ENCODE measurements around the gene MYL3.
A peak's percentile ranks its signal among the peaks of the same experiment; 100 is the strongest.
"Not testable (repeated sequence)": the region's sequence is repeated elsewhere in the genome, so short reads cannot be mapped to it uniquely, and the experiment has no call there.

The MYL3 gene

DNA sequence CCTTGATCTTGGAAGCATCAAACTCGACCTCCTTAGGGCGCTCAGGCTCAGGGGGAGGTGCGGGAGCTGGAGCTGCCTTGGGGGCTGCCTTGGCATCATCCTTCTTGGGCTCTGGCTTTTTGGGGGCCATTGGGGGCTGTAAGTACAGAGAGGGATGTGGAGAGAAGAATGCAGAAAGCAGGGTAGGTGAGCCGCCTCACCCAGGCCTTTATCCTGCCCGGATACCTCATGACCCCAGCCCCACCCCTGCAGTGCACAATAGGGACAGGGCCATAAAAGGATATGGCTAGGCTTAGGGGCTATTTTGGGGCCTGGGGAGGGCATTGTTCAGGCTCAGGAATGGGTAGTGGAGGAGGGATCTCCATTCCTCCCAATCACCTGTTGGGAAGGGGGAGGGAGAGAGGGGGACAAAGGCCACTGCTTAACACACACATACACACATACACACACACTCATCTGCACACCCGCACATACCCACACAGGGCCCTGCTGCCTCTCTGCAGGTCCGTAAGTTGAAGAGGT is at the start of gene MYL3:
TSS of gene MYL3 (minus strand) at position 184 of the 522 bp plus-strand sequence. CDS start at position 130, 54 bp downstream.
- no peak for DNase-seq

DNA sequence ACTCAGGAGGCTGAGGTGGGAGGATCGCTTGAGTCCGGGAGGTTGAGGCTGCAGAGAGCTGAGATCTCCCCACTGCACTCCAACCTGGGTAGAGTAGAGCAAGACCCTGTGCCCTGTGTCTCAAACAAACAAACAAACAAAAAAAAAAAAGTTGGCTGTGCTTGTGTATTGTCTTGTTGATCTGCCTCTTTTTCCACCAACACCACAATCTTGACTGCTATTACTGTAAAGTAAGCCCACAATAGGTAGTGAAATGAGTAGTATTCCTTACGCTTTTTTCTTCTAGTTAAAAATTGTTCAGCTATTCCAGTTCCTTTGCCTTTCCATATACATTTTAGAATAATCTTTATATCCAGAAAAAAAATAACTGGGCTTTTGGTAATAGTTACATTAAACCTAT is 49.7 kb upstream of the MYL3 start:
- no peak for DNase-seq

DNA sequence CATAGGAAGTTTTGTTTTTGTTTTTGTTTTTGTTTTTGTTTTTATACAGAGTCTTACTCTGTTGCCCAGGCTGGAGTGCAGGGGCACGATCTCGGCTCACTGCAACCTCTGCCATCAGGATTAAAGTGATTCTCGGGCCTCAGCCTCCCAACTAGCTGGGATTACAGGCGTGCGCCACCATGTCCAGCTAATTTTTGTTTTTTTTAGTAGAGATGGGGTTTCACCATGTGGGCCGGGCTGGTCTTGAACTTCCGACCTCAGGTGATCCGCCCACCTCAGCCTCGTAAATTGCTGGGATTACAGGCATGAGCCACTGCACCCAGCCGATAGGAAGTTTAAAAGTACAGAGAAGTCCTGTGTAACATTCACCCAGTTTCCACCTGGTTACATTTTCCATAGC is 47.7 kb upstream of the MYL3 start:
- not testable (repeated sequence) for DNase-seq

DNA sequence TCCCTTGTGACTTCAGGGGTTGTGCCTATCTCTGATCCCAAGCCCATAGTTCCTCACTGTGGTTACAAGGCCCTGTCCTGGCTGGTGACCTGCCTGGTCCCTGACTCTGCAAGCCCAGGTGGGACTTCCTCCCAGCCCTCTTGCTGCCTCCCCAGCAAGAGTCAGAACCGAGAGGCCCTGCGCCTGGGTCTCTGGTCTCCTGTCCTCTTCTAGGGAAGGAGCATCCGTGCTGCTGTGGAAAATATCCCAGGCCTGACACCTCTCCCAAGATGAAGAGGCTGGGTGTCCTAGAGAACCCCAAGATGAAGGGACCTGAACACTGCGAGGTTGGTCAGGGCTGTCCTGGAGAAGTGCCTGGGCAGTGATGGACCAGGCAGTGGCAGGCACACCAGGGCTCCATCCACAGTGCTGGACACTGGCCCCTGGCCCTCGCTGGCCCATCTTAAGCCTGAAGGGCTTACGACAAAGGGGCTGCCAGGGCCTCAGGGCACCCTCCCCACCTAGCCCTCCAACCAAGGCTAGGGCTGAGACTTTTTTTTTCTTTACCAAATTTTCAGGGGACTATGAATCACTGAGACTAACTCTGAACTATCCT is 47.0 kb upstream of the MYL3 start:
- no peak for DNase-seq

DNA sequence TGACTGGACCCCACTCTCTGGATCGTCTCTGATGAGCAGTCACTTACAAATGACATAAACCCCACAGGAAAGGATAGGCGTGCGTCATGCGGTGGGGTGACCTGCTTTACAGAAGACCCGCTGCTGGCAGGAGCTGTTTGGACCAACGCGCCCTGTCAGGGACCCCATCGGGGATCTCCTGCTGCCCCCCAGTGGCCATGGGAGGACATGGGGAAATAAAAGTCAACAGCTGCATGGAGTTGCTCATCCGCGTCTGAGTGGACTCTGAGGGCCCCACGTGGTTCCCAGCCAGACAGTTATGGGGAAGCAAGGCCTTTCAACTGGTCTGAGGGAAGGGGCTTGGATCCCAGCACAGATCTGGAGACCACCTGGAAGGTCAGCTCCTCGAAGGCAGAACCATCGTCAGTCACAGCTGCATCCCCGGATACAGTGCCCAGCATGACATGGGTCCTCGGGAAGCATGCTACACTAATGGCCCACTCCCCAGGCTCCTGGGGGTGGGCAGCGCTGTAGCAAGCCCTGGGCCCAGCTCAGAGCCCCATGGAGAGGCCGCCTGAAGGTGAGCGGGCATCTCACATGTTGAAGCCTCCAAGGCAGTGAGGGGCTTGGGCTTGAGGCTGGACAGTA is 46.4 kb upstream of the MYL3 start:
- peak; percentile 78 for DNase-seq

DNA sequence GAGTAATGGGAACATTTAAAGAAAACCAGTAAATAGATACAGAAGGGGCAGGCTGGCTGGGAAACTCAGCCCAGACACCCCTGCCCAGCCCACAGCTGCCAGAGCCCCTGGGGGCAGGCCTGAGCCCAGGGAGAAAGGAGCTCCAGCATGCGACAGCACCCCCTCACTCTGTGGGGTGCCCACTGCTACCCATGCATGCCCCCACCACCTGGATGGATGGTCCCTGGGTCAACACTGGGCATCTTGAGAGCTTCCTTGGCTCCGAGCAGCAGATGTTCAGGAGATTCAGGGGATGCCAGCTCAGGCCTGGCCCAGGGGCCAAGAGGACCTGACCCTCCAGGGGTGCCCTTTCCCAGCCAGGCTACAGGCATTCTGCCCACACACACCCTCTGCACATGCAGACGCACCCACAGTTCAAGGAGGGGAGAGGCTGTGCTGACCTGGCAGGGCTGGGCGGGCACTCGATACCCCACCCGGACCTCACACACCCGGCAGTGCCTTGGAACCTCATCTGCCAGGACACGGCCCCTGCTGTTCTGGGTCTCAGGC is 45.8 kb upstream of the MYL3 start:
- DNase-seq: no peak

DNA sequence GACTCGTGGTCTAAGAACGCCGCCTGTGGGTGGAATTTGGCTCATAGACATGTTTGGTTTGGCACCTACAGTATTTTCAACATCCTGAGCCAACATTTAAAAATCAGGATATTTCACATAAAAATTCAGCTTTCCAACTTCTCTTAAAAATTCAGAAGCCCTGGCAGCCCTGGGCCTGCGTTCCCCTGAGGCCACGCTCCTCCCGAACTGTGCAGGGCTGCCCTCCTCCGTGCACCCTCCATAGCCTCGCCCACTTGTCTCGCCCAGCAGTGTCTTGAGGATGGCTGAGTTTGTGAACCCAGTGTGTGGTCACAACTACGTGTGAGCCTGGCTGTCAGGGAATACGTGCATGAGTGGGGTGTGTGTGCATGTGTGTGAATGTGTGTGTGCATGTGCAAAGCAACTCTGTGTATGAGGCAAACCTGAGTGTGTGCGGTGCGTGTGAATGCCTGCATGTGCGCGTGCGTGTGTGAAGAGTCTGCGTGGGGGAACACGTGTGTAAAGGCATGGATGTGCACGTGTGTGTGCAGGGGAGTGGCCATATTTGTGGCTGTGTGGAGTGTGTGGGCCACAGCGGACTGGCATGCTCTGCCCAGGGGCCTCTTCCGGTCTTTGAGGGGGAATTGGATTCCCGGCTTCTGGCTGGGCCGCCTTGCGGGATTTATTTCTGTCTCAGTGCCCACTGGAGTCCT is 45.2 kb upstream of the MYL3 start:
- no peak for DNase-seq

DNA sequence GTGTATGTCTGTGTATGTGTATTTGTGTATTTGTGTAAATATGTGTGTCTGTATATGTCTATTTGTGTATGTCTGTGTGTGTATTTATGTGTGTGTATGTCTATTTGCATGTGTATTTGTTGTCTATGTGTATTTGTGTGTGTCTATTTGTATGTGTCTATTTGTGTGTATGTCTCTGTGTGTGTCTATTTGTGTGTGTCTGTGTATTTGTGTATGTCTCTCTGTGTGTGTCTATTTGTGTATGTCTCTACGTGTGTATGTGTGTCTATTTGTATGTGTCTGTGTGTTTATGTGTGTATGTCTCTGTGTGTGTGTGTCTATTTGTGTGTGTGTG is 44.7 kb upstream of the MYL3 start:
- no peak for DNase-seq

DNA sequence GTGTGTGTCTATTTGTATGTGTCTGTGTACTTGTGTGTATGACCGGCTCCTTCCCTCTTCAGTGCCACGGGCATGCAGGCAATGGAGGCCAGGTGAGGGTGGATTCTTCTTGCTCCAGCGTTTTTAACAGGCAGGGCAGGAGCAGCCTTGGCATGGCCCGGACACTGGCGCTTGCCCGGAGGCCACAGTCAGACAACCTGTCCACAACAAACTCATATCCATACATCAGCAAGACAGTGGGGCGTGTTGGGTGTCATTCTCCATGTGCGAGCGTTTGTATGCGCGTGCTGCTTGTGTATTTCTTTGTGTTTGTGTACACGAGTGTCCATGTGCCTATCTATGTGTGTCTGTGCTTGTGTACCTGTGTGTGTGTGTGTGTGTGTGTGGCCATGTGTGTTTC is 44.0 kb upstream of the MYL3 start:
- DNase-seq: no peak

DNA sequence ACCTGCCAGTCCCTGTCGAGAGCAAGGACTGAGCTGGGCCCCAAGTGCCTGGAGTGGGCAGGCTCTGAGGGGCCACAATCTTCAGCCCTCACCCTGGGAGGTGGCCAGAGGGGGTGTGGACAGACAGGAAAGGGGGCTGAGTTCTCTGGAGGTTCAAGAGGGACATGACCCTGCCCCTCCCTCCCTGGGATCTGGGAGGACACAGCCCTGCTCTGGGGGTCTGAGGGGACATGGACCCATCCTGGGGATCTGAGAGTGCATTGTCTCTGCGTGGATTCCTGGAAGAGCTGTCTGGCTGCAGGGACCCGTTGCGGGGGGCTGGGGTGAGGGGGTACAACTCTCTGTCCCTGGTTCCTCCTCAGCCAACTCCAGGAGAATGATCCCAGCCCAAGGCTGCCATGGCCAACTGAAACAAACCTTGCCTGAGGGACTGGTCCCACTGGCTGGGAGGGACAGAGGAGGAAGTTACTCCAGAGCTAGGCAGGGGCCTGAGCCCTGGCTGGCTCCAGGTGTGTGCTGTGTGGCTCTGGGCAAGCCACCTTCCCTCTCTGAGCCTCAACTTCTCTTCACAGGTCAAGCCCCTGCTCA is 43.3 kb upstream of the MYL3 start:
- no peak for DNase-seq

DNA sequence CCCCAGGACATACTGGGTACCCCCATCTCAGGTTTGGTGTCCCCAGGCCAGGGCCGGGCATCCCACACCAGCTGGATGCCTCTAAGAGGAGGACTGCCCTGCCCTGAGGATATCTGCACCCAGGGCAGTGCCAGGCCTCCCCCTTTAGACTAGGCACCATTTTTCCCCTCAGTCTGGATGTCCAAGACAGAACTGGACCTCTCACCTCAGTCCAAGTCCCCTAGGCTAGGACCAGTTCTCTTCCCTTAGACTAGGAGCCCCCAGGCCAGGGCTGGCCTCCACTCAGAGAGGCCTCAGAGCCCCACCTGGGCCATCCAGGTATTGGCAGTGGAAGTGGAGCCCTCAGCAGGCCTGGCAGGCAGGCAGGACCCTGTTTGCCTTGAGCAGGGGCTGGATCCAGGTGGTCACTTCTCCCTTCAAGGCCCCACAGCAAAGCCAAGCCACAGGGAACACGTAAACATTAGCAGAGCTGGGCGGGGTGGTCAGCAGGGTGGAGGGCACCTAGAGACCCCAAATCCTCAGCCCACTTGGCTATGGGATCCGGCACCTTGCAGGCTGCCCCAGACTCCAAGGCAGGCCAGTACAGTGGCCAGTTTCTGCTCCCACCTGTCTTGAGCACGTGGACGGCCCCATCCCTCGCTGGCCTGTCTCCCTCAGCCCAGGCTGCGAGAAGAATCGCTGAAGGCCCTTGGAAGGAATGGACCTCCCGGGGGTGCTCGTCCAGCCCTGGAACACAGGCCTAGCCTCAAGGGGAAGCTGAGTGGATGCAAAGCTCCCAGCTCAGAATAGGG is 42.6 kb upstream of the MYL3 start:
- DNase-seq: no peak

DNA sequence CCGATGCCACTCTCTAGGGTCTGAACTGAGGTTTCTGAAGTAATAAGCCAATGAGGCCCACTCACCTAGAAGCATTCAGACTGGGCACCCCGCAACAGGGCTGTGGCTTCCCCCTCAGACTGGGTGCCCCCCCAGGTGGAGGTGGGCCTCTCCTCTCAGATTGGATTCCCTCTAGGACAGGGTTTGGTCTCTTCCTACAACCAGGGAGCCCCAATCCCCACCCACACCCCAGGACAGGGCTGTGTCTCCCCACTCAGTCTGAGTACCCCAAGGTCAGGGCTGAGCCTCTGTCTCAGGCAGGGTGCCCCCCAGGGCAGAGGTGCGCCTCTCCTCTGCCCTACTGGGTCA is 41.9 kb upstream of the MYL3 start:
- no peak for DNase-seq

DNA sequence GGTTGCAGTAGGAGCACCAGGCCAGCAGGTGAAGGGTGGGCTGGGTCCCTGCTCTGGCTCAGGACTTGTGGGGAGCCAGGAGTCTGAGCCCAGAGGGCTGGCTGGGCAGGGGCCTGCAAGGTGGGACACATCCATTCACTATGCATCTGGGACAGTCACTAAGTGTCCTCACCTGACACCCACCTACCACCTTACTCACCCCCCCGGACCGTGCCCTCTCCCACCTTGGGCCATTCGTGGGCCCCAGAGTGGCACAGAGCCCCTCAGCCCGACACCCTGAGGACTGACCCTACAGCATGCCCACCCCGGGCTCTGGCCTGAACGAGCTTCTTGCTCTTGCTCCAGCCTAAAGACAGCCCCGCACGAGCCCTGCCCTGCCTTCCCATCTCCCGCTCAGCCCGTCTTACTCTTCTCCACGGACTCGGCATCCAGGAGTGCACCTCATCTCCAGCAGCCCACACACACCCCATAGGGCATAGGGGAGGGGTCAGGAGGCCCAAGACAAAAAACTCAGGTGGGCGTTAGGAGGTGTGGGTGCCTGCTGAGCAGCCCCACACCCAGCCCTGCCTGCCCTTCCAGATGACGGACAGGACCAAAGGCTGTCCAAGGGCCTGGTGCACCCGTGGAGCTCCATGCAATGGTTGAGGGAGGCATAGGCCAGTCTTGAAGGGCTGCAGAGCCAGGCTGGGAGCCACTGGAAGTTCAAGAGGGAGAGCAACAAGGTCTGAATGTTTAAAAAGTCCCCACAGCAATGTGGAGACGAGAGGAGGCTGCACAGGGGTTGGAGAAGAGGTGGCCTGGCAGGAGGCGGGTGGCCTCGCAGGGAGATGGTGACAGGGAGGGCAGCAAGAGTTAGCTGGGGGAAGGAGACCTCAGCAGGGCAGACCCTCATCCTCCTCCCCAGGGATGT is 41.3 kb upstream of the MYL3 start:
- no peak for DNase-seq

DNA sequence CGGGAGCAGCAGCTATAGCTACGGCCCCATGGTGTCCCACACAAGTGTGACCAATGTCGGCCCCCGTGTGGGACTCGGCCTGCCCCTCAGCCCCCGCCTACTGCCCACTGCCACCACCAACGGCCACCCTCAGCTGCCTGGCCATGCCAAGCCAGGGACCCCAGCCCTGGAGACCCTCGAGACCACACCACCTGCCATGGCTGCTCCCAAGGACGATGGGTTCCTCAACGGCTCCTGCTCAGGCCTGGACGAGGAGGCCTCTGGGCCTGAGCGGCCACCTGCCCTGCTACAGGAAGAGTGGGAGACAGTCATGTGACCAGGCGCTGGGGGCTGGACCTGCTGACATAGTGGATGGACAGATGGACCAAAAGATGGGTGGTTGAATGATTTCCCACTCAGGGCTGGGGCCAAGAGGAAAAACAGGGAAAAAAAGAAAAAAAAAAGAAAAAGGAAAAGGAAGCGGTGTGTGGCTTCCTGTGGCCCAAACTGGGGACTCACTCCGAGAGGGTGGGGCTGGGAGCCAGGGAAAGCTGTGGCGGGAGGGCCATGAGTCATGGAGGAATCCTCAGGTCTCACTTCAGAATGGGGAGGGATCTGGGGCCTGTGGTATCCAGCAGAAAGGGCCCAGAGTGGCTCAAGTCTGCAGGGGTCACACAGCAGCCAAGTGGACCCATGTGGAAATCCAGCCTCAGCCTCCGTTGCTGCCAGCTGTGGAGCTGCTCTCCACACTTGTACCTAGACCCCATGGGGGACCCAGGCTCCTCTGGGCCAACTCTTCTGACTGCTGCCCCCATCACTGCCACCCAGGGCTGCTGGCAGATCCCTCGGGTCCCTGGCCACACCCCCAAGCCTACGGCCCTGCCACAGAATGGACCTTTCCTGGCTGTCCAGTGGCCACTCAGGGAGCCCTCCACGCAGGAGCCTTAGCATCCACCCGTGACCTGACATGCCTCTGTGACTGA is 40.4 kb upstream of the MYL3 start:
- no peak for DNase-seq

DNA sequence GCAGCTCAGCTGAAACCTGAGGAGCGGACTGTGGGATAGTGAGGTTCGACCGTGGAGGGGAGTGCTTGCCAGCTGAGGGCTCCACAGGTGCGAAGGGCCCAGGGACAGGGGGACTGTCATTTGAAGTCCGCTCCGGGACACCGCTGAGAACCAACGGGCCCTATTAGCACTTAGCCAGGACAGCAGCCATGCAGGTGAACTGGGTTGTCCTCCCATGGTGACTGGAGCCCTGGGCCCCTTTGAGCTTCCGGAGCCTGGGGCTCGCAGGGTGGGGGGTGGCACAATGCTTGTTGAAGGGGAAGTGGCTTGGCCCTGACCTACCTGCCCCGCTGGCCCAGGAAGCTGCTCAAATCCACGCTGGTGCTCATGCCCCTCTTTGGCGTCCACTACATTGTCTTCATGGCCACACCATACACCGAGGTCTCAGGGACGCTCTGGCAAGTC is 39.0 kb upstream of the MYL3 start:
- DNase-seq: no peak

DNA sequence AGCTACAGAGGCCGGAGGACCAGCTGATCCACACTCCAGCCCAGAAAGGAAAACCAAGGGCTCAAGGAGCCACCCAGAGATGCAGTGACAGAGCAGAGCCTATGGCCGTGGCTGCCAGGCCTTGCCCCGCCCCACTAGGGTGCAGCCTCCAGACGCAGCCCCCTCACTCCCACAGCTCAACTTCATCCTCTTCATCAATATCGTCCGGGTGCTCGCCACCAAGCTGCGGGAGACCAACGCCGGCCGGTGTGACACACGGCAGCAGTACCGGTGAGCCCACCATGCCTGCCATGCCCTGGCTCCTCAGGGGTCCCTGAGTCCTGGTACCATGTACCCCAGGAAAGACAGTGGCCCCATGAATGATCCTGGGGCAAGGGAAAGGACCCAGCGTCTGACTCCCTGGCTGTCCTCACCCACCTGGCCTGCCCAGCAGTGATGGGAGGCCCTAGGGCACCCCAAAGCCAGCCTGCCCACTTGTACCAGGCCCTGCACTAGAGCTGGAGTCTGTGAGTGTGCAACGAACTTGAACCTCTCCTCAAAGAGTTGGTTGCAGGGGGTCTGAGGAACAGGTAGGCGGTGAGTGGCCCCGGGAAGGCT is 38.4 kb upstream of the MYL3 start:
- DNase-seq: no peak

DNA sequence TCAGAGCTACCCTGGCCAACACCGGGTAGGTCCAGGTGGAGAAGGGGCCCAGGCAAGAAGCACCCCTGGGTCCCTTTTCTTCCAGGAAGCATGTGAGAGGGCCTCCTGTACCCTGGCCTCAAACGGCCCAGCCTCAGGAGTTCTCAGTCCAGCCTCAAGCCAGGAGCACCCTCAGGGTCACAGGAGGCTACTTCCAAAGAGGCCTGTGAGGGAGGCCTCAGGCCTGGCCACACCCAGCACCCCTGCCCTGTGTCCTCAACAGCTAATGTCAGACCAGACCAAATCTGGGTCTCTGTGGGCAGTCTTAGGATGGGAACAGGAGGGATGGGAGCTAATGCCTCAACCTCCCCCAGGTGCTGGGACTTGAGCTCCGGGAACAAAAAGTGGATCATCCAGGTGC is 37.8 kb upstream of the MYL3 start:
- no peak for DNase-seq

DNA sequence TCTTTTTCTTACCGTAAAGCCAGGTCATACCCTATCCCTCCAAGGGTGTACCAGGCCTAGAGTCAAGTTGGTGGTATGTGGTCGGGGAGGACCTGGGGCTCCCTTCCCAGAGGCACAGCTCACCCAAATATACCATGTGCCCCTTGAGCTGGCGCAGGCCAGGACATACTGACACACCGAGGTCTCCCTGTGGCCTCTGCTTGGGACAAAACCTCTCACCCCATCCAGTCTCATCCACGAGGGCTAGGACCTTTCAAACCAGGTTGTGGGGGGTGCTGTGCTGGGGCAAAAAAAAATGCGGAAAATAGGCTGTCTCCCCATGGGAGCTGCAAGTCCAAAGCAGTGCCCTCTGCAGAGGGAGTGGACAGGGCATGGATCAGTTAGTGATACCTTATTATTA is 37.1 kb upstream of the MYL3 start:
- DNase-seq: no peak

DNA sequence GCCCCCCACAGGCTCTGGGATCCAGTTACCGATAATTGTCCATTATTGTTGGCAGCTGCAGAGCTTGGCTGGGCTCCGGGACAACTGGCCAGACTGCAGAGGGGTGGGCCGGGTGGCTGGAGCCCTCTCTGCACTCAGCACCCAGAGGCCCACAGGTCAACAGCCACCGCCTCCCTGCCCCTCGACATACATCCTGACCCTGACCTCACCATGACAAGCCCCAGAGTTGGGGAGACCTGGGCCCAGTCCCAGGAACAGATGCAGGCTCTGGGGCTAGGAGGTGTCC is 36.7 kb upstream of the MYL3 start:
- no peak for DNase-seq

Data from stimulated activated CD4-positive, alpha-beta T cell treated with anti-CD3 and anti-CD28 coated beads, Interleukin-4, amount 100 ng/mL, for 1 hour (primary cell).